SK-N-SH (cell line): ENCODE results near the gene SMURF1.

Experiments
- TF ChIP-seq, protein P1 (sequence below): IDR thresholded peaks from 2 replicates; pipeline ENCODE4; 2012
- TF ChIP-seq, protein P2 (sequence below): fragments of 200-600 bp; sonication (generic); IDR thresholded peaks from 2 replicates; pipeline ENCODE4 v1.6.1; 2017; ENCODE audit warnings: antibody characterized with exemption, mild to moderate bottlenecking, moderate library complexity

DNA sequence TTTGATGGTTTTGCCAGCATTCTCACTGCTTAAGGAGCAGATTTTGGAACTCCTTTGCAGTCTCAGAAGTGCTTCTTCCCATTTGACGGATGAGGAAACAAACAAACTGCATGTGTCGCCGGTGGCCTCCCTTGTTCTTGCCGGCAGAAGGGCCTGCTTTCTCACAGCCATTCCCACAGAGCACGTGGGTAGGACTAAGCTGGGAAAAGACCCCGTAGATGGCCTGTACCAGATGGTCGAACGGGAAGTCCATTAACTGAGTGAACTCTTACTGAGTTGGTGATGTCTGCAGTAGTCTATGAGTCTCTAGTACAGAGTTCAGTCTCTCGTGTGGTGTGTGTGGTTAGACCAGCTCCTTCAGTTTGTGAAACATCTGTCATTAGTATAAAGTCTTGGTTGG lies 133.6 kb downstream of the SMURF1 start:
- TF ChIP-seq, protein P1, sequence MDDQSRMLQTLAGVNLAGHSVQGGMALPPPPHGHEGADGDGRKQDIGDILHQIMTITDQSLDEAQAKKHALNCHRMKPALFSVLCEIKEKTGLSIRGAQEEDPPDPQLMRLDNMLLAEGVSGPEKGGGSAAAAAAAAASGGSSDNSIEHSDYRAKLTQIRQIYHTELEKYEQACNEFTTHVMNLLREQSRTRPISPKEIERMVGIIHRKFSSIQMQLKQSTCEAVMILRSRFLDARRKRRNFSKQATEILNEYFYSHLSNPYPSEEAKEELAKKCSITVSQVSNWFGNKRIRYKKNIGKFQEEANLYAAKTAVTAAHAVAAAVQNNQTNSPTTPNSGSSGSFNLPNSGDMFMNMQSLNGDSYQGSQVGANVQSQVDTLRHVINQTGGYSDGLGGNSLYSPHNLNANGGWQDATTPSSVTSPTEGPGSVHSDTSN = no peak
- TF ChIP-seq, protein P2, sequence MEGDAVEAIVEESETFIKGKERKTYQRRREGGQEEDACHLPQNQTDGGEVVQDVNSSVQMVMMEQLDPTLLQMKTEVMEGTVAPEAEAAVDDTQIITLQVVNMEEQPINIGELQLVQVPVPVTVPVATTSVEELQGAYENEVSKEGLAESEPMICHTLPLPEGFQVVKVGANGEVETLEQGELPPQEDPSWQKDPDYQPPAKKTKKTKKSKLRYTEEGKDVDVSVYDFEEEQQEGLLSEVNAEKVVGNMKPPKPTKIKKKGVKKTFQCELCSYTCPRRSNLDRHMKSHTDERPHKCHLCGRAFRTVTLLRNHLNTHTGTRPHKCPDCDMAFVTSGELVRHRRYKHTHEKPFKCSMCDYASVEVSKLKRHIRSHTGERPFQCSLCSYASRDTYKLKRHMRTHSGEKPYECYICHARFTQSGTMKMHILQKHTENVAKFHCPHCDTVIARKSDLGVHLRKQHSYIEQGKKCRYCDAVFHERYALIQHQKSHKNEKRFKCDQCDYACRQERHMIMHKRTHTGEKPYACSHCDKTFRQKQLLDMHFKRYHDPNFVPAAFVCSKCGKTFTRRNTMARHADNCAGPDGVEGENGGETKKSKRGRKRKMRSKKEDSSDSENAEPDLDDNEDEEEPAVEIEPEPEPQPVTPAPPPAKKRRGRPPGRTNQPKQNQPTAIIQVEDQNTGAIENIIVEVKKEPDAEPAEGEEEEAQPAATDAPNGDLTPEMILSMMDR = no peak
